NCI-H146 (cell line): ENCODE measurements around the gene P3H3.

Experiments
- DNase-seq: peaks from one replicate; lab custom pipeline; 2025; lab: John Stamatoyannopoulos, UW

P3H3 gene

GRCh38 chr12:6826734-6827436 is 1.3 kb upstream of the P3H3 start:
- no peak for DNase-seq

GRCh38 chr12:6827437-6827911 is 733 bp upstream of the P3H3 start:
- DNase-seq: peak; percentile 97

- peak; percentile 78 for DNase-seq
Observed at GRCh38 chr12:6828781-6829535, 751 bp downstream of the P3H3 start.

GRCh38 chr12:6829536-6830220 is 1.5 kb downstream of the P3H3 start:
- no peak for DNase-seq

- no peak for DNase-seq
Observed at GRCh38 chr12:6830286-6830890, 2.2 kb downstream of the P3H3 start.

GRCh38 chr12:6830999-6831398 is 2.8 kb downstream of the P3H3 start:
- no peak for DNase-seq

- DNase-seq: no peak
Observed at GRCh38 chr12:6831450-6831995, 3.3 kb downstream of the P3H3 start.

GRCh38 chr12:6832125-6832524 is 3.9 kb downstream of the P3H3 start:
- DNase-seq: no peak

GRCh38 chr12:6833189-6833890 is 5.1 kb downstream of the P3H3 start:
- no peak for DNase-seq

GRCh38 chr12:6834254-6834653 is 6.0 kb downstream of the P3H3 start:
- no peak for DNase-seq

GRCh38 chr12:6834873-6835272 is 6.7 kb downstream of the P3H3 start:
- DNase-seq: no peak

- DNase-seq: no peak
Observed at GRCh38 chr12:6836851-6837250, 8.6 kb downstream of the P3H3 start.

- DNase-seq: no peak
Observed at GRCh38 chr12:6837370-6838060, 9.3 kb downstream of the P3H3 start.

GRCh38 chr12:6838854-6839253 is 10.6 kb downstream of the P3H3 start:
- DNase-seq: no peak

- DNase-seq: peak; percentile 77
Observed at GRCh38 chr12:6839482-6840201, 11.4 kb downstream of the P3H3 start.

GRCh38 chr12:6840330-6840729 is 12.1 kb downstream of the P3H3 start:
- no peak for DNase-seq

GRCh38 chr12:6840761-6841515 is 12.7 kb downstream of the P3H3 start, which contains the start of gene GNB3:
Gene GNB3, plus strand, starts transcription at chr12:6840925. Its CDS starts 363 bp downstream, at chr12:6841288.
- no peak for DNase-seq

GRCh38 chr12:6842075-6842474 is 13.9 kb downstream of the P3H3 start:
- no peak for DNase-seq
